MM.1S (cell line): ENCODE measurements around the gene DNAH9.

Experiments used
- DNase-seq: peaks from one replicate; pipeline ENCODE4 v3.0.0-alpha.2; 2015
- H2AFZ ChIP-seq: fragments of 300-600 bp; sonication (generic); 2 replicates; pipeline ENCODE4 v1.6.0; 2016; ENCODE audit warnings: antibody characterized with exemption, low read length
- H3F3A ChIP-seq: fragments of 300-600 bp; sonication (generic); 2 replicates; pipeline ENCODE4 v1.6.1; 2016; ENCODE audit warnings: mild to moderate bottlenecking, antibody characterized with exemption, low read length, moderate library complexity, mixed read lengths; ENCODE audit not compliant: insufficient read depth
- H3K27ac ChIP-seq: fragments of 300-600 bp; sonication (generic); 2 replicates; pipeline ENCODE4 v1.5.1; 2016; ENCODE audit warnings: mild to moderate bottlenecking, low read length
- H3K27me3 ChIP-seq: fragments of 300-600 bp; sonication (generic); replicated peaks from 2 replicates; pipeline ENCODE4 v1.6.0; 2016; ENCODE audit warnings: low read length; ENCODE audit not compliant: insufficient read depth
- H3K36me3 ChIP-seq: fragments of 300-600 bp; sonication (generic); replicated peaks from 2 replicates; pipeline ENCODE4 v1.6.1; 2016; ENCODE audit warnings: mild to moderate bottlenecking, low read length, mixed read lengths; ENCODE audit not compliant: insufficient read depth
- H3K4me1 ChIP-seq: fragments of 300-600 bp; sonication (generic); 2 replicates; pipeline ENCODE4 v1.6.1; 2016; ENCODE audit warnings: low read length, mixed read lengths
- H3K4me2 ChIP-seq: fragments of 300-600 bp; sonication (generic); 2 replicates; pipeline ENCODE4 v1.6.0; 2016; ENCODE audit warnings: low read depth, low read length
- H3K4me3 ChIP-seq: fragments of 300-600 bp; sonication (generic); 2 replicates; pipeline ENCODE4 v1.5.1; 2016; ENCODE audit warnings: low read length, mixed read lengths
- H3K79me2 ChIP-seq: fragments of 300-600 bp; sonication (generic); 2 replicates; pipeline ENCODE4 v1.6.1; 2016; ENCODE audit warnings: mixed run types, low read length, mixed read lengths
- H3K9ac ChIP-seq: fragments of 300-600 bp; sonication (generic); 2 replicates; pipeline ENCODE4 v1.6.1; 2016; ENCODE audit warnings: low read length, mixed read lengths
- H3K9me2 ChIP-seq: fragments of 300-600 bp; sonication (generic); replicated peaks from 2 replicates; pipeline ENCODE4 v1.6.1; 2016; ENCODE audit warnings: mild to moderate bottlenecking, low read length, mixed read lengths; ENCODE audit not compliant: insufficient read depth
- H3K9me3 ChIP-seq: fragments of 300-600 bp; sonication (generic); replicated peaks from 2 replicates; pipeline ENCODE4 v1.6.1; 2016; ENCODE audit warnings: mild to moderate bottlenecking, low read length, mixed read lengths; ENCODE audit not compliant: insufficient read depth
- H4K20me1 ChIP-seq: fragments of 300-600 bp; sonication (generic); 2 replicates; pipeline ENCODE4 v1.6.1; 2016; ENCODE audit warnings: mild to moderate bottlenecking, low read length, moderate library complexity, mixed read lengths; ENCODE audit not compliant: insufficient read depth
- CTCF ChIP-seq: fragments of 300-600 bp; sonication (generic); IDR thresholded peaks from 2 replicates; pipeline ENCODE4 v1.5.1; 2016; ENCODE audit warnings: antibody characterized with exemption, low read length, mixed read lengths
- EZH2 ChIP-seq: fragments of 300-600 bp; sonication (generic); optimal IDR thresholded peaks from 2 replicates; pipeline ENCODE3; 2017; ENCODE audit warnings: low read depth, mild to moderate bottlenecking, antibody characterized with exemption, low read length, mixed read lengths
- EZH2phosphoT487 ChIP-seq: fragments of 300-600 bp; sonication (generic); IDR thresholded peaks from 2 replicates; pipeline ENCODE4 v1.6.1; 2018; ENCODE audit warnings: antibody characterized with exemption, low read length

The DNAH9 gene

GRCh38 chr17:11917415-11917814 is 319.1 kb downstream of the DNAH9 start:
- Histone ChIP-seq H3F3A (no peaks in the 10 kb centered on the region), H3K9ac (no peak overlapping the region), H3K36me3 (no peaks in the 10 kb centered on the region), H4K20me1 (no peaks in the 10 kb centered on the region), H3K4me2 (no peak overlapping the region), H3K9me3 (no peaks in the 10 kb centered on the region), H3K4me3 (no peak overlapping the region), H3K4me1 (no peaks in the 10 kb centered on the region), H3K27me3 (no peaks in the 10 kb centered on the region), H3K79me2 (no peaks in the 10 kb centered on the region), H3K9me2 (no peaks in the 10 kb centered on the region), H3K27ac (no peak overlapping the region), H2AFZ (no peak overlapping the region)
- no peak for TF ChIP-seq CTCF
- no peak for TF ChIP-seq EZH2
- no peak for TF ChIP-seq EZH2phosphoT487
- DNase-seq = no peak

DNA sequence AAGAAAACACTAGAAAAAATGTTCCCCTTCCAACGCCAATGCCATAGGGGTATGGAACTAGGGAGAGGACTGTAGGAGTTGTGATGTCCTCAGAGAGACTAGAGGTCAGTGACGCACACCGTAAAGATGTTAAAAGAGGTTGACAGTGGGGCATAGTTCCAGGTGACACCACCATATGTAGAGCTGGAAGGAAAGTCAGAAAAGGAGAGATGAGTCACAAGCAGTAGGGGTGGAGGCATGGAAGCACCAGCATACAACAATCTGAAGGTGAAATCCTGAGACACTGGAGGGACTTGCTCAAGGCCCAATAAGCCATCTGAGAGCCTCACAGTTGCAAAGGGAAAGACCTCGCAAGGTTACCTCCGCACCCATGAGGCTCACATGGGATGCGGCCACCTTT is 323.0 kb downstream of the DNAH9 start:
- no peaks in the 10 kb centered on the region for H3K9me2 ChIP-seq
- H3K27ac ChIP-seq = no peak overlapping the region
- no peaks in the 10 kb centered on the region for H3K4me1 ChIP-seq
- DNase-seq = no peak
- no peaks in the 10 kb centered on the region for H3K9me3 ChIP-seq
- H3K79me2 ChIP-seq = no peaks in the 10 kb centered on the region
- TF ChIP-seq EZH2 (no peak), EZH2phosphoT487 (no peak), CTCF (no peak)
- no peak overlapping the region for H3K4me3 ChIP-seq
- H3K36me3 ChIP-seq = no peaks in the 10 kb centered on the region
- H2AFZ ChIP-seq = no peak overlapping the region
- H3F3A ChIP-seq = no peaks in the 10 kb centered on the region; the same call in 1 of the 2 replicates
- no peaks in the 10 kb centered on the region for H4K20me1 ChIP-seq
- H3K9ac ChIP-seq = no peak overlapping the region
- H3K27me3 ChIP-seq = no peaks in the 10 kb centered on the region
- H3K4me2 ChIP-seq = no peak overlapping the region

- Histone ChIP-seq H3K9ac (no peak overlapping the region), H3K4me1 (no peaks in the 10 kb centered on the region), H4K20me1 (no peaks in the 10 kb centered on the region), H3K9me3 (no peaks in the 10 kb centered on the region), H2AFZ (no peak overlapping the region), H3K4me3 (no peak overlapping the region), H3K9me2 (no peaks in the 10 kb centered on the region), H3K79me2 (no peaks in the 10 kb centered on the region), H3K36me3 (no peaks in the 10 kb centered on the region), H3K4me2 (no peak overlapping the region), H3F3A (no peaks in the 10 kb centered on the region; the same call in 1 of the 2 replicates), H3K27ac (no peak overlapping the region), H3K27me3 (no peaks in the 10 kb centered on the region)
- no peak for DNase-seq
- TF ChIP-seq EZH2 (no peak), CTCF (no peak), EZH2phosphoT487 (no peak)
Measured at GRCh38 chr17:11922638-11923037, 324.4 kb downstream of the DNAH9 start.
